Ovary (tissue), 3 donors: ENCODE results near the gene IPCEF1.

Experiments
- EP300 ChIP-seq: sonication (generic); formaldehyde crosslinking; IDR thresholded peaks from one replicate; pipeline ENCODE4 v1.6.1; 2017; ENCODE audit warnings: antibody characterized with exemption
- POLR2A ChIP-seq: fragments of 450-650 bp; IDR thresholded peaks from one replicate; pipeline ENCODE4 v1.6.1; 2017; ENCODE audit warnings: antibody characterized with exemption, mild to moderate bottlenecking, moderate library complexity
- TF ChIP-seq, protein P1 (sequence below), 3 donors: fragments of 450-650 bp in 2 of 3; fragments of 200-600 bp in 1 of 3; IDR thresholded peaks; one replicate each; pipeline versions ENCODE4 v1.5.1 to v1.8.0; 2016 to 2022; ENCODE audit warnings: antibody characterized with exemption in 3 of 3, mild to moderate bottlenecking in 1 of 3
- donor health status: DM: no; HTN: no; CAD: no.

DNA sequence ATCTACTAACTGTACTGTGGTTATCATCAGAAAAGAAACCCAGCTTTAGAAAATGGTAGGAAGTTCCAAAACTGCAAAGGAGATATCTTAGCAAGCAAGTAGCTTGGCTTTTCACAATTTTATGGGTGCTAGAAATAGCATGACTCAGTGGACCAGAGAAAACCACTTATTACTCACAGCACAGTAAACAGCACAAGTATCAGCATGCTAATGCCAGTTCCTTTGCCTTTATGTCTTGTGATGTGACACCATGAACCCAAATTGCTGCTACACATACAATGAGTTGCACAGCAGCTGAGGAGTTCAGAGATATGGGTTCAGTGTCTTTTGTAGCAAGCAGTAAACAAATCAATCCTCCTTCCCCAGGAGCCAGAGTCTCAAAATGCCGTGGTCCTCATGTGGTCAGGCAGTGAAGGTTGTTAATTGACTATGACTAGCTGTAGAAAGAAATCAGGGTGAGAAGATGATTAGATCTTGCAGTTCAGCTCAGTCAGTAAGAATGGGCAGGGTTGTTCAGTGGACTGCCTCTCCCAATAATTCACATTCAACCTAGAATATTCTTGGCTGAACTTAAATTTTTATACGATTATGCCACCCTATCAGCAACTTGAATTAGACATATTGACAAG, 244.3 kb downstream of the IPCEF1 start:
- TF ChIP-seq, protein P1, sequence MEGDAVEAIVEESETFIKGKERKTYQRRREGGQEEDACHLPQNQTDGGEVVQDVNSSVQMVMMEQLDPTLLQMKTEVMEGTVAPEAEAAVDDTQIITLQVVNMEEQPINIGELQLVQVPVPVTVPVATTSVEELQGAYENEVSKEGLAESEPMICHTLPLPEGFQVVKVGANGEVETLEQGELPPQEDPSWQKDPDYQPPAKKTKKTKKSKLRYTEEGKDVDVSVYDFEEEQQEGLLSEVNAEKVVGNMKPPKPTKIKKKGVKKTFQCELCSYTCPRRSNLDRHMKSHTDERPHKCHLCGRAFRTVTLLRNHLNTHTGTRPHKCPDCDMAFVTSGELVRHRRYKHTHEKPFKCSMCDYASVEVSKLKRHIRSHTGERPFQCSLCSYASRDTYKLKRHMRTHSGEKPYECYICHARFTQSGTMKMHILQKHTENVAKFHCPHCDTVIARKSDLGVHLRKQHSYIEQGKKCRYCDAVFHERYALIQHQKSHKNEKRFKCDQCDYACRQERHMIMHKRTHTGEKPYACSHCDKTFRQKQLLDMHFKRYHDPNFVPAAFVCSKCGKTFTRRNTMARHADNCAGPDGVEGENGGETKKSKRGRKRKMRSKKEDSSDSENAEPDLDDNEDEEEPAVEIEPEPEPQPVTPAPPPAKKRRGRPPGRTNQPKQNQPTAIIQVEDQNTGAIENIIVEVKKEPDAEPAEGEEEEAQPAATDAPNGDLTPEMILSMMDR (IDR thresholded peaks at IDR 0.05), result no peak
- TF ChIP-seq POLR2A, result no peak
- TF ChIP-seq EP300, result no peak
